Activated naive CD4-positive, alpha-beta T cell treated with anti-CD3 and anti-CD28 coated beads, Interleukin-2, amount 10 ng/mL, durations not matched to agents 7 days and 5 days (primary cell): Measurements from ENCODE around the gene CATSPERE.

ENCODE experiments used
- CTCF ChIA-PET: fragments of 350-600 bp; sonication (Branson Sonifier 250); formaldehyde crosslinking; loops from one replicate; lab custom pipeline; 2021; ENCODE audit warnings: antibody characterized with exemption; lab: Charles Lee
- DNase-seq: peaks from one replicate; pipeline ENCODE4 v3.0.0-alpha.2; 2020
- H3K27ac Mint-ChIP-seq: one replicate; pipeline ENCODE4 v1.8.0; 2021; ENCODE audit warnings: mild to moderate bottlenecking, moderate library complexity, mixed read lengths
- H3K27me3 Mint-ChIP-seq: one replicate; pipeline ENCODE4 v1.8.0; 2021; ENCODE audit warnings: mild to moderate bottlenecking, mixed read lengths
- H3K36me3 Mint-ChIP-seq: one replicate; pipeline ENCODE4 v1.8.0; 2021; ENCODE audit warnings: mixed read lengths
- H3K4me1 Mint-ChIP-seq: one replicate; pipeline ENCODE4 v1.8.0; 2021; ENCODE audit warnings: mixed read lengths
- H3K4me3 Mint-ChIP-seq: one replicate; pipeline ENCODE4 v1.8.0; 2021; ENCODE audit warnings: mild to moderate bottlenecking, moderate library complexity, mixed read lengths
- H3K9me3 Mint-ChIP-seq: one replicate; pipeline ENCODE4 v1.8.0; 2021; ENCODE audit warnings: mixed read lengths

CATSPERE gene

GRCh38 chr1:244439391-244440032 lies 21.6 kb upstream of the CATSPERE start:
- no peak overlapping the region for H3K27ac Mint-ChIP-seq
- no peak for DNase-seq
- H3K4me3 Mint-ChIP-seq: no peak overlapping the region
- peaks cover 18% of the 10 kb centered on the region for H3K36me3 Mint-ChIP-seq
- peaks cover 6% of the 10 kb centered on the region for H3K4me1 Mint-ChIP-seq
- H3K27me3 Mint-ChIP-seq: no peaks in the 10 kb centered on the region
- no peaks in the 10 kb centered on the region for H3K9me3 Mint-ChIP-seq
- CTCF ChIA-PET: no interaction called here

- Mint-ChIP-seq H3K4me3 (no peak overlapping the region), H3K4me1 (peaks cover 31% of the 10 kb centered on the region), H3K36me3 (peaks cover 24% of the 10 kb centered on the region), H3K27ac (no peak overlapping the region), H3K9me3 (no peaks in the 10 kb centered on the region), H3K27me3 (no peaks in the 10 kb centered on the region)
- CTCF ChIA-PET: no interaction called here
- no peak for DNase-seq
Observed at GRCh38 chr1:244442850-244443249, 18.2 kb upstream of the CATSPERE start.

GRCh38 chr1:244444854-244445253 lies 16.2 kb upstream of the CATSPERE start:
- Mint-ChIP-seq H3K27me3 (no peaks in the 10 kb centered on the region), H3K27ac (no peak overlapping the region), H3K4me3 (no peak overlapping the region), H3K4me1 (peaks cover 45% of the 10 kb centered on the region), H3K36me3 (peaks cover 34% of the 10 kb centered on the region), H3K9me3 (no peaks in the 10 kb centered on the region)
- DNase-seq: no peak
- CTCF ChIA-PET: no interaction called here

GRCh38 chr1:244445320-244446181 lies 15.5 kb upstream of the CATSPERE start:
- Mint-ChIP-seq H3K9me3 (no peaks in the 10 kb centered on the region), H3K36me3 (peaks cover 41% of the 10 kb centered on the region), H3K27me3 (no peaks in the 10 kb centered on the region), H3K27ac (peak overlapping the region; percentile 64), H3K4me3 (no peak overlapping the region), H3K4me1 (peaks cover 52% of the 10 kb centered on the region)
- DNase-seq: no peak
- CTCF ChIA-PET: no interaction called here

GRCh38 chr1:244447024-244447423 lies 14.0 kb upstream of the CATSPERE start:
- no peaks in the 10 kb centered on the region for H3K9me3 Mint-ChIP-seq
- H3K4me1 Mint-ChIP-seq: peaks cover 56% of the 10 kb centered on the region
- no peak for DNase-seq
- peaks cover 42% of the 10 kb centered on the region for H3K36me3 Mint-ChIP-seq
- H3K27ac Mint-ChIP-seq: peak overlapping the region; percentile 4
- H3K4me3 Mint-ChIP-seq: no peak overlapping the region
- CTCF ChIA-PET: interaction anchor here (1.0 kb wide), 1 partner anchor 148 kb away, joined by 3 read pairs; no protein-coding TSS in a partner anchor
- no peaks in the 10 kb centered on the region for H3K27me3 Mint-ChIP-seq

- DNase-seq: no peak
- no peaks in the 10 kb centered on the region for H3K27me3 Mint-ChIP-seq
- H3K27ac Mint-ChIP-seq: no peak overlapping the region
- peaks cover 45% of the 10 kb centered on the region for H3K36me3 Mint-ChIP-seq
- peaks cover 61% of the 10 kb centered on the region for H3K4me1 Mint-ChIP-seq
- no peak overlapping the region for H3K4me3 Mint-ChIP-seq
- H3K9me3 Mint-ChIP-seq: no peaks in the 10 kb centered on the region
- CTCF ChIA-PET: no interaction called here
Observed at GRCh38 chr1:244447552-244447951, 13.5 kb upstream of the CATSPERE start.

GRCh38 chr1:244448279-244449036 lies 12.6 kb upstream of the CATSPERE start:
- CTCF ChIA-PET: no interaction called here
- H3K4me3 Mint-ChIP-seq: no peak overlapping the region
- H3K36me3 Mint-ChIP-seq: peaks cover 45% of the 10 kb centered on the region
- no peak for DNase-seq
- peaks cover 68% of the 10 kb centered on the region for H3K4me1 Mint-ChIP-seq
- no peaks in the 10 kb centered on the region for H3K27me3 Mint-ChIP-seq
- no peaks in the 10 kb centered on the region for H3K9me3 Mint-ChIP-seq
- no peak overlapping the region for H3K27ac Mint-ChIP-seq

- peak overlapping the region; percentile 98 for H3K27ac Mint-ChIP-seq
- H3K9me3 Mint-ChIP-seq: no peaks in the 10 kb centered on the region
- no peaks in the 10 kb centered on the region for H3K27me3 Mint-ChIP-seq
- CTCF ChIA-PET: interaction anchor here (0.8 to 1.4 kb wide), 3 partner anchors 8 to 151 kb away, joined by 3 to 4 read pairs (median 3); no protein-coding TSS in a partner anchor
- peak overlapping the region; percentile 92 for H3K4me3 Mint-ChIP-seq
- DNase-seq: no peak
- H3K4me1 Mint-ChIP-seq: peaks cover 65% of the 10 kb centered on the region
- peaks cover 41% of the 10 kb centered on the region for H3K36me3 Mint-ChIP-seq
Observed at GRCh38 chr1:244449936-244450508, 11.1 kb upstream of the CATSPERE start.

GRCh38 chr1:244450597-244451538 lies 10.2 kb upstream of the CATSPERE start:
- H3K4me1 Mint-ChIP-seq: peaks cover 57% of the 10 kb centered on the region
- H3K9me3 Mint-ChIP-seq: no peaks in the 10 kb centered on the region
- peaks cover 37% of the 10 kb centered on the region for H3K36me3 Mint-ChIP-seq
- peak; percentile 73 for DNase-seq
- CTCF ChIA-PET: interaction anchor here (1.0 to 1.4 kb wide), 2 partner anchors 32 to 151 kb away, joined by 3 to 4 read pairs; no protein-coding TSS in a partner anchor
- peak overlapping the region; percentile 98 for H3K27ac Mint-ChIP-seq
- peak overlapping the region; percentile 92 for H3K4me3 Mint-ChIP-seq
- H3K27me3 Mint-ChIP-seq: no peaks in the 10 kb centered on the region

GRCh38 chr1:244451539-244451950 lies 9.5 kb upstream of the CATSPERE start, which contains the start of gene ADSS2:
Gene ADSS2, minus strand, starts transcription at chr1:244451909. Its CDS starts 92 bp downstream, at chr1:244451817.
- Mint-ChIP-seq H3K36me3 (peaks cover 33% of the 10 kb centered on the region), H3K4me3 (peak within 1 kb of the TSS; percentile 92), H3K27me3 (peaks cover 4% of the 10 kb centered on the region), H3K27ac (peak within 1 kb of the TSS; percentile 98), H3K9me3 (no peaks in the 10 kb centered on the region), H3K4me1 (peaks cover 51% of the 10 kb centered on the region)
- DNase-seq: no peak
- CTCF ChIA-PET: interaction anchor here (1.4 kb wide), 1 partner anchor 152 kb away, joined by 4 read pairs; no protein-coding TSS in a partner anchor

GRCh38 chr1:244451951-244452795 lies 8.9 kb upstream of the CATSPERE start:
- peaks cover 4% of the 10 kb centered on the region for H3K27me3 Mint-ChIP-seq
- peak; percentile 99 for DNase-seq
- peaks cover 29% of the 10 kb centered on the region for H3K36me3 Mint-ChIP-seq
- no peaks in the 10 kb centered on the region for H3K9me3 Mint-ChIP-seq
- peak overlapping the region; percentile 98 for H3K27ac Mint-ChIP-seq
- CTCF ChIA-PET: no interaction called here
- H3K4me3 Mint-ChIP-seq: peak overlapping the region; percentile 92
- H3K4me1 Mint-ChIP-seq: peaks cover 47% of the 10 kb centered on the region

- Mint-ChIP-seq H3K4me1 (peaks cover 30% of the 10 kb centered on the region), H3K36me3 (peaks cover 18% of the 10 kb centered on the region), H3K27me3 (peaks cover 4% of the 10 kb centered on the region), H3K27ac (no peak overlapping the region), H3K4me3 (no peak overlapping the region), H3K9me3 (peaks cover 4% of the 10 kb centered on the region)
- CTCF ChIA-PET: no interaction called here
- no peak for DNase-seq
Observed at GRCh38 chr1:244454412-244454811, 6.7 kb upstream of the CATSPERE start.
